ENCODE data around the gene ELAVL1.
"Not testable (repeated sequence)": the region's sequence is repeated elsewhere in the genome, so short reads cannot be mapped to it uniquely, and the experiment has no call there.

Gene ELAVL1

GRCh38 chr19:7931221-7932061 lies 74.0 kb downstream of the ELAVL1 start:
- H3K4me3 ChIP-seq (replicated peaks; ENCODE audit: low read depth, low read length), result no peak overlapping the region
- no peak for DNase-seq (ENCODE audit: low read depth)
- TF ChIP-seq CTCF (IDR thresholded peaks at IDR 0.05; ENCODE audit: low read length, missing control alignments), result no peak

DNA sequence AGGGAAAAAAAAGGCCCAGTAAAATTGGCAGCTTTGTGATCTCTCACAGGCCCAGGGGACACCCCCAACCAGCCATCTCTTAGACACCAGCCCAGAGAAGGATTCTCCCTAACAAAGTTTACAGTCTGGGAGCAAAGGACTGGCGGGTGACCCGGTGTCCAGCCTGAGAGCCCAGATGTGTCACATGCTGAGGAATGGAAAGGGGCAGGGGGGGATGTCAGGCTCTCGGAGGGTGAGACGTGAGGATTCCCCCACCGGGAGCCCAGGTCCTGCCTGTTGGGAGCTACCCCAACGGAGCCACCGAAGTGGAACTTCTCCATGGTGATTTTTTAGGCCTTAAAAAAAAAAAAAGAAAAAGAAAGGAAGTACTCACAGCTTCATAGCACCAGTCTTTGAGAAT lies 74.7 kb downstream of the ELAVL1 start:
- no peak for DNase-seq (ENCODE audit: low read depth)
- H3K4me3 ChIP-seq (replicated peaks; ENCODE audit: low read depth, low read length), result no peak overlapping the region
- TF ChIP-seq CTCF (IDR thresholded peaks at IDR 0.05; ENCODE audit: low read length, missing control alignments), result no peak

DNA sequence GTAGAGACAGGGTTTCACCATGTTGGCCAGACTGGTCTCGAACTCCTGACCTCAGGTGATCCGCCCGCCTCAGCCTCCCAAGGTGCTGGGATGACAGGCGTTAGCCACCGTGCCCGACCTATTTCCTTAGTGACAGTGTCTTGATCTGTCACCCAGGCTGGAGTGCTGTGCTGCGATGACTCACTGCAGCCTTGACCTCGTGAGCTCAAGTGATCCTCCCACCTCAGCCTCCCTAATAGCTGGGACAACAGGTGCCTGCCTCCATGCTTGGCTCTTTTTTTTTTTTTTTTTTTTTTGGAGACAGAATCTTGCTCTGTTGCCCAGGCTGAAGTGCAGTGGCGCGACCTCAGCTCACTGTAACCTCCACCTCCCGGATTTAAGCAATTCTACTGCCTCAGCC lies 75.4 kb downstream of the ELAVL1 start:
- not testable (repeated sequence) for H3K4me3 ChIP-seq (replicated peaks; ENCODE audit: low read depth, low read length); DNase-seq (ENCODE audit: low read depth)

- H3K4me3 ChIP-seq (replicated peaks; ENCODE audit: low read depth, low read length), result peak overlapping the region; percentile 5
- TF ChIP-seq CTCF (IDR thresholded peaks at IDR 0.05; ENCODE audit: low read length, missing control alignments), result peak; percentile 42
- peak; percentile 92 for DNase-seq (ENCODE audit: low read depth)
Observed at GRCh38 chr19:7928741-7929701, 76.4 kb downstream of the ELAVL1 start.

- no peak for TF ChIP-seq CTCF (IDR thresholded peaks at IDR 0.05; ENCODE audit: low read length, missing control alignments)
- no peak for DNase-seq (ENCODE audit: low read depth)
- no peak overlapping the region for H3K4me3 ChIP-seq (replicated peaks; ENCODE audit: low read depth, low read length)
Observed at GRCh38 chr19:7928334-7928706, 77.1 kb downstream of the ELAVL1 start.

DNA sequence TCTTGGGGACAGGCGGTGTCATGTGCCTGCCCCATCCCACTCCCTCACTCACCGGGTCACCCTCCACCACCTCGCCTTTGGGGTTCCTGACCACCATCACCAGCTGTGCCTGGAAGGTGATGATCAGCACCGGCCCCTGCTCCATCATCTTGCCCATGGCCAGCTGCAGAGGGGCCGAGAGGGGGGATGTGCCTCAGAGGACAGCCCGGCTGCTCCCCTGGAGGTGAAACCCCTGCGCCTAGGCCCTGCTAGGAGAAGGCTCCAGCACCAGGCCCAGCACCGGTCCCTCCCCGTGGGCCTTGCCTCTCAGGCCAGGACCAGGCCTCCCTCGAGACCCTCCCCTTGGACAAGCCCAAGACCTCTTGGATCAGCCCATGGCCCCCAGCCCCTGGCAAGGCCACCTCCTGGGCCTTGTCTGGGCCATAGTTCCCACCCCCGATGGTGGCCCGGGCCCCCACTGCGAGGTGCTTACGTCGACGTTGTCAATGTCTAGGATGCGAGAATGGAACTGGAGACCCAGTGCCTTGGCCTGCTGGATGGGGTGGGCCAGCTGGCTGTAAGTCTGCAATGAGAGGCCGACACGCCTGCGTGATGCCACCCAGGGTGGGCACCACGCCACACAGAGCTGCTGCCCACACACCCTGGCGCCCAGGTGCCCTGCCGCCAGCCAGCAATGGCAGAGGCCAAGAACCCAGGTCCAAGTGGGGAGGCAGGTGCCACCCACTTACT lies 77.7 kb downstream of the ELAVL1 start:
- H3K4me3 ChIP-seq (replicated peaks; ENCODE audit: low read depth, low read length), result no peak overlapping the region
- TF ChIP-seq CTCF (IDR thresholded peaks at IDR 0.05; ENCODE audit: low read length, missing control alignments), result no peak
- no peak for DNase-seq (ENCODE audit: low read depth)
